Mesenteric fat pad (tissue), 1 donor: ENCODE results near the gene OR51L1. TPM values are rescaled to one million over a fixed set of nuclear protein-coding genes. Genes with fewer than 3 reads are reported as not detected.

Experiments
- DNase-seq: peaks from one replicate; pipeline ENCODE4 v3.0.0-alpha.2; 2020; ENCODE audit warnings: low spot score
- total RNA-seq: library from RNA; stranded (reverse); fragmentation: NEBNext Ultra II Directional; extraction: Animal tissue kit (Norgen Biotek cat#: 25700); gene quantifications from one replicate; pipeline ENCODE4 v1.2.1, GENCODE V29; 2021
- donor health status: DM: yes; HTN: yes; CAD: no.

Gene OR51L1
- total RNA-seq, 1 donor from 2014 or later = not detected

GRCh38 chr11:5046226-5046625, 51.6 kb downstream of the OR51L1 start, which contains the start of gene OR52J3:
TSS of gene OR52J3 (plus strand) at chr11:5046526. CDS start at chr11:5046526, 0 bp downstream.
- no peak for DNase-seq

GRCh38 chr11:5046754-5047330, 52.2 kb downstream of the OR51L1 start:
- DNase-seq = no peak

Other genes with a start within 250 kb of the OR51L1 start
- not detected for gene OR51F1, start 224.9 kb upstream of the OR51L1 start, total RNA-seq
- gene OR52R1, start 190.5 kb upstream of the OR51L1 start, total RNA-seq = not detected
- gene OR51F2, start 173.5 kb upstream of the OR51L1 start, total RNA-seq = not detected
- not detected for gene OR51S1, start 145.6 kb upstream of the OR51L1 start, total RNA-seq
- gene OR51T1, start 113.0 kb upstream of the OR51L1 start, total RNA-seq = not detected
- not detected for gene OR51A7, start 91.1 kb upstream of the OR51L1 start, total RNA-seq
- gene OR51G2, start 75.5 kb upstream of the OR51L1 start, total RNA-seq = not detected
- not detected for gene OR51G1, start 70.5 kb upstream of the OR51L1 start, total RNA-seq
- gene OR51A4, start 47.2 kb upstream of the OR51L1 start, total RNA-seq = not detected
- not detected for gene OR51A2, start 39.1 kb upstream of the OR51L1 start, total RNA-seq
- gene OR52J3, start 51.7 kb downstream of the OR51L1 start, total RNA-seq = not detected
- gene OR52E2, start 64.8 kb downstream of the OR51L1 start, total RNA-seq = not detected
- not detected for gene OR52E1, start 74.7 kb downstream of the OR51L1 start, total RNA-seq
- not detected for gene OR52A5, start 143.5 kb downstream of the OR51L1 start, total RNA-seq
- gene OR52A1, start 159.9 kb downstream of the OR51L1 start, total RNA-seq = not detected
- gene OR51V1, start 205.8 kb downstream of the OR51L1 start, total RNA-seq = not detected
- 346 TPM for gene HBB, start 232.2 kb downstream of the OR51L1 start, total RNA-seq
- gene HBD, start 239.6 kb downstream of the OR51L1 start, total RNA-seq = 0.80 TPM